ENCODE measurements around the gene PEX13.
"Not testable (repeated sequence)": the region's sequence is repeated elsewhere in the genome, so short reads cannot be mapped to it uniquely, and the experiment has no call there.

PEX13 gene

DNA sequence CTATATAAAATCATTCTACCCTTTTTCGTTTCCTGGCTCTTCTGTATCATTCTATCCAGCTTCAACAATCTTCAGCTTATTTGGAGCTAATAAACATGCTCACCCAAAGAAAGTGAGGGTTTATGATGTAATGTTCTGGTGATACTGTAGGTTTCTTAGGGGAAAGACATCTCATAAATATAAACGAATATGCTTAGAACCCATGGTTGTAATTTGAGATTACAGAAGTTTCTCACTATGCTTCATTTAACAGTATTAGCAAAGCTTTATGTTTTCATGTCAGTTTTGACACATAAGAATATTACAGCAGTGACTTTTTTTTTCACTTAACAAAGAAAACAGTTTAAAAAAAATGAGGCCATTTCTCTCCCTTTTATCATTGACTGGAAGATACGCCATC lies 11.8 kb upstream of the PEX13 start:
- ChIA-PET POLR2A (no interaction called here), CTCF (interaction anchor here (1.0 to 2.3 kb wide), 7 partner anchors 8 to 298 kb away, joined by 3 to 10 read pairs (median 5); no protein-coding TSS in a partner anchor)
- DNase-seq (ENCODE audit: extremely low spot score) = no peak
- TF ChIP-seq CTCF (IDR thresholded peaks at IDR 0.05; ENCODE audit: control extremely low read depth, extremely low read depth, low read depth, missing control alignments) = no peak

GRCh38 chr2:61006486-61007105 lies 10.9 kb upstream of the PEX13 start:
- CTCF ChIA-PET = interaction anchor here (0.8 to 2.3 kb wide), 6 partner anchors 9 to 652 kb away, joined by 3 to 10 read pairs (median 4); no protein-coding TSS in a partner anchor

GRCh38 chr2:61009355-61009754 lies 8.2 kb upstream of the PEX13 start:
- POLR2A ChIA-PET = no interaction called here
- no peak for DNase-seq (ENCODE audit: extremely low spot score)
- TF ChIP-seq CTCF (IDR thresholded peaks at IDR 0.05; ENCODE audit: control extremely low read depth, extremely low read depth, low read depth, missing control alignments) = no peak
- CTCF ChIA-PET = no interaction called here

More at GRCh38 chr2:61006486-61007105, 10.9 kb upstream of the PEX13 start:
- TF ChIP-seq CTCF (IDR thresholded peaks at IDR 0.05; ENCODE audit: control extremely low read depth, extremely low read depth, low read depth, missing control alignments) = no peak
- no peak for DNase-seq (ENCODE audit: extremely low spot score)
- POLR2A ChIA-PET = no interaction called here

DNA sequence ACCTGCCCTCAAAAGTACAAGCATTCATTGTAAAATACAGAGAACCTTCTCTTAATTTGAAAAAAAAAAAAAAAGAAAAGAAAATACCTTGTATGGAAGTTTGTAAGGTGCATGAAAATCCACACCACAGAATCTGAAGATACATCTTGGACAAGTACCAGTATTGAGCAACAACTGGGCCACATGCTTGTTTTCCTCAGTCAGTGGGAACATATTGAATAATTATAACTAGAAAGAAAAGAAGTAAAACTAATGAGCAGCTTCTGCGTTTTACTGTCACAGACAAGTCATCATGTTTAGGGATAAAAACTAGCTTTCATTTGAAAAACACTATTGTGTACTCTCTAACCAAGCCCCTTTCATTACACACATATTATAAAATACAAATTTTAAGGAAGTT lies 5.8 kb upstream of the PEX13 start:
- ChIA-PET CTCF (interaction anchor here (1.0 to 1.7 kb wide), 2 partner anchors 11 to 13 kb away, joined by 4 to 6 read pairs; no protein-coding TSS in a partner anchor), POLR2A (no interaction called here)
- TF ChIP-seq CTCF (IDR thresholded peaks at IDR 0.05; ENCODE audit: control extremely low read depth, extremely low read depth, low read depth, missing control alignments) = no peak
- no peak for DNase-seq (ENCODE audit: extremely low spot score)

GRCh38 chr2:61012303-61012702 lies 5.2 kb upstream of the PEX13 start:
- DNase-seq (ENCODE audit: extremely low spot score) = not testable (repeated sequence)
- POLR2A ChIA-PET = interaction anchor here (0.7 kb wide), 1 partner anchor 19 kb away, joined by 3 read pairs; no protein-coding TSS in a partner anchor

DNA sequence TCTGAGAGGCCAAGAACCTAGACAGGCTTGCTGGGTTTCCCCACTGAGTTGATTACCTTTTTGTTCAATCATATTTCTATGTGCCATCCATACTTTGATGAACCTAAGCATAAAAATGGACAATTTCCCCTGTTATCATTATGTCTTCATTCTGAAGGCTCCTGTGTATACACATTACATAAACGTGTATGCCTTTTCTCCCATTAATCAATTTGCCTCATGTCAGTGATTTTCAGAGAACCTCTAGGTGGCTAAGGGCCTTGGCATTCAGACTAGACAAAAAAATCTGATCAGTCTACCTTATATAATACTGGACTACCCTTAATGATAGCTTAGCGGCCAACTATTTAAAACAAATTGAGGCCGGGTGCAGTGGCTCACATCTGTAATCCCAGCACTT lies 4.1 kb upstream of the PEX13 start:
- POLR2A ChIA-PET = no interaction called here
- CTCF ChIA-PET = interaction anchor here (1.2 kb wide), 1 partner anchor 14 kb away, joined by 4 read pairs; no protein-coding TSS in a partner anchor
- DNase-seq (ENCODE audit: extremely low spot score) = no peak
- no peak for TF ChIP-seq CTCF (IDR thresholded peaks at IDR 0.05; ENCODE audit: control extremely low read depth, extremely low read depth, low read depth, missing control alignments)

More at GRCh38 chr2:61012303-61012702, 5.2 kb upstream of the PEX13 start:
- CTCF ChIA-PET = interaction anchor here (1.0 to 1.7 kb wide), 2 partner anchors 12 to 14 kb away, joined by 4 to 6 read pairs; no protein-coding TSS in a partner anchor

- POLR2A ChIA-PET = no interaction called here
- DNase-seq (ENCODE audit: extremely low spot score) = no peak
- no peak for TF ChIP-seq CTCF (IDR thresholded peaks at IDR 0.05; ENCODE audit: control extremely low read depth, extremely low read depth, low read depth, missing control alignments)
- CTCF ChIA-PET = no interaction called here
Observed at GRCh38 chr2:61014763-61015162, 2.8 kb upstream of the PEX13 start.
